Stimulated activated CD4-positive, alpha-beta T cell treated with anti-CD3 and anti-CD28 coated beads, Interleukin-2, amount 100 ng/mL, for 24 hours (primary cell): ENCODE results near the gene PABPC1L.
A peak's percentile ranks its signal among the peaks of the same experiment; 100 is the strongest.
"Not testable (repeated sequence)": the region's sequence is repeated elsewhere in the genome, so short reads cannot be mapped to it uniquely, and the experiment has no call there.

Experiments used
- DNase-seq, 2 donors: peaks; one replicate each; pipeline ENCODE4 v3.0.0-alpha.2; 2020

PABPC1L gene

GRCh38 chr20:44909872-44910689, at the start of gene PABPC1L:
PABPC1L (plus strand) TSS chr20:44910060; CDS start chr20:44910144, 84 bp downstream.
- DNase-seq = peak; percentile 82 to 84

GRCh38 chr20:44861531-44862006, 48.3 kb upstream of the PABPC1L start:
- no peak for DNase-seq

- DNase-seq = no peak
These were observed 47.6 kb upstream of the PABPC1L start for GRCh38 chr20:44862286-44862685.

GRCh38 chr20:44863365-44864084, 46.3 kb upstream of the PABPC1L start:
- DNase-seq = not testable (repeated sequence)

GRCh38 chr20:44864493-44864892, 45.4 kb upstream of the PABPC1L start:
- not testable (repeated sequence) for DNase-seq

- DNase-seq = no peak
These were observed 43.0 kb upstream of the PABPC1L start for GRCh38 chr20:44866703-44867335.

- DNase-seq = no peak
These were observed 40.4 kb upstream of the PABPC1L start for GRCh38 chr20:44869471-44869870.

- not testable (repeated sequence) for DNase-seq
These were observed 27.5 kb upstream of the PABPC1L start for GRCh38 chr20:44882360-44882759.

- no peak for DNase-seq
These were observed 26.5 kb upstream of the PABPC1L start for GRCh38 chr20:44883214-44883902.

GRCh38 chr20:44884907-44885391, 24.9 kb upstream of the PABPC1L start:
- DNase-seq = no peak

- DNase-seq = peak; percentile 98 to 99
These were observed 24.2 kb upstream of the PABPC1L start, which contains the start of gene YWHAB for GRCh38 chr20:44885392-44886265. YWHAB (plus strand) TSS chr20:44885705; CDS start chr20:44901534, 15,829 bp downstream.

GRCh38 chr20:44886266-44886651, 23.6 kb upstream of the PABPC1L start:
- DNase-seq = no peak

- DNase-seq = no peak
These were observed 23.0 kb upstream of the PABPC1L start for GRCh38 chr20:44886828-44887227.

GRCh38 chr20:44887466-44887865, 22.4 kb upstream of the PABPC1L start:
- no peak for DNase-seq

GRCh38 chr20:44888226-44889103, 21.4 kb upstream of the PABPC1L start:
- no peak for DNase-seq

- DNase-seq = no peak
These were observed 18.0 kb upstream of the PABPC1L start for GRCh38 chr20:44891826-44892225.

- no peak for DNase-seq
These were observed 14.9 kb upstream of the PABPC1L start for GRCh38 chr20:44894959-44895358.

- no peak for DNase-seq
These were observed 13.3 kb upstream of the PABPC1L start for GRCh38 chr20:44896583-44896982.

GRCh38 chr20:44897133-44897532, 12.7 kb upstream of the PABPC1L start:
- no peak for DNase-seq

GRCh38 chr20:44900231-44900854, 9.5 kb upstream of the PABPC1L start:
- DNase-seq = no peak
